Liver (tissue), 3 donors: ENCODE results near the gene C1orf21.

ENCODE experiments used
- GABPA ChIP-seq, 2 donors: IDR thresholded peaks in 1 of 2; conservative IDR thresholded peaks in 1 of 2; 2 replicates each; pipeline ENCODE4 v1.6.1; 2016; ENCODE audit warnings: antibody characterized with exemption in 2 of 2, mild to moderate bottlenecking in 1 of 2, moderate library complexity in 1 of 2
- TF ChIP-seq, protein P1 (sequence below): fragments of 150-350 bp; IDR thresholded peaks from 2 replicates; pipeline ENCODE4 v1.5.1; 2017; ENCODE audit warnings: improper control_type of control experiment, low read depth, low read length; ENCODE audit not compliant: missing input control
- TF ChIP-seq, protein P2 (sequence below): IDR thresholded peaks from 2 replicates; pipeline ENCODE4 v1.6.1; 2016; ENCODE audit warnings: antibody characterized with exemption
- donor health status: healthy.
- donor health status: healthy.

DNA sequence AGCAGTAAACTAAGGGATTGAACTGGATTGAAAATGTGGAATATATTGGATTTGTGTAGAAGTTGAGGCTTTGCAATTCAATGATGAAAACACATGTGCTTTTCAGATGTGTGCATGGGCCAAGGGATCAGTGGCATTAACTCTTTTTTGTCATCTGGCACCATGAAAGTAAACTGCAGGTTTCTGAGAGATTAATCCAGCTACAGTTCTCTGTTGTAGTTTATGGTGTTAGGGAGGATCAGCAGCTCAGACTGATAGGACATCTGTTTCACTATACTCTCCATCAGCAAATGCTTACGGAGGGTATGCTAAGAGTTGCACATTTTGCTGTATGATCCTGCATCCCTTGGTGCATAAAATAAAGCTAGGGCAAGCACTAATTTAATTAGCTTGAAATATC is 82.6 kb downstream of the C1orf21 start:
- TF ChIP-seq, protein P1, sequence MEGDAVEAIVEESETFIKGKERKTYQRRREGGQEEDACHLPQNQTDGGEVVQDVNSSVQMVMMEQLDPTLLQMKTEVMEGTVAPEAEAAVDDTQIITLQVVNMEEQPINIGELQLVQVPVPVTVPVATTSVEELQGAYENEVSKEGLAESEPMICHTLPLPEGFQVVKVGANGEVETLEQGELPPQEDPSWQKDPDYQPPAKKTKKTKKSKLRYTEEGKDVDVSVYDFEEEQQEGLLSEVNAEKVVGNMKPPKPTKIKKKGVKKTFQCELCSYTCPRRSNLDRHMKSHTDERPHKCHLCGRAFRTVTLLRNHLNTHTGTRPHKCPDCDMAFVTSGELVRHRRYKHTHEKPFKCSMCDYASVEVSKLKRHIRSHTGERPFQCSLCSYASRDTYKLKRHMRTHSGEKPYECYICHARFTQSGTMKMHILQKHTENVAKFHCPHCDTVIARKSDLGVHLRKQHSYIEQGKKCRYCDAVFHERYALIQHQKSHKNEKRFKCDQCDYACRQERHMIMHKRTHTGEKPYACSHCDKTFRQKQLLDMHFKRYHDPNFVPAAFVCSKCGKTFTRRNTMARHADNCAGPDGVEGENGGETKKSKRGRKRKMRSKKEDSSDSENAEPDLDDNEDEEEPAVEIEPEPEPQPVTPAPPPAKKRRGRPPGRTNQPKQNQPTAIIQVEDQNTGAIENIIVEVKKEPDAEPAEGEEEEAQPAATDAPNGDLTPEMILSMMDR = no peak
- TF ChIP-seq, protein P2, sequence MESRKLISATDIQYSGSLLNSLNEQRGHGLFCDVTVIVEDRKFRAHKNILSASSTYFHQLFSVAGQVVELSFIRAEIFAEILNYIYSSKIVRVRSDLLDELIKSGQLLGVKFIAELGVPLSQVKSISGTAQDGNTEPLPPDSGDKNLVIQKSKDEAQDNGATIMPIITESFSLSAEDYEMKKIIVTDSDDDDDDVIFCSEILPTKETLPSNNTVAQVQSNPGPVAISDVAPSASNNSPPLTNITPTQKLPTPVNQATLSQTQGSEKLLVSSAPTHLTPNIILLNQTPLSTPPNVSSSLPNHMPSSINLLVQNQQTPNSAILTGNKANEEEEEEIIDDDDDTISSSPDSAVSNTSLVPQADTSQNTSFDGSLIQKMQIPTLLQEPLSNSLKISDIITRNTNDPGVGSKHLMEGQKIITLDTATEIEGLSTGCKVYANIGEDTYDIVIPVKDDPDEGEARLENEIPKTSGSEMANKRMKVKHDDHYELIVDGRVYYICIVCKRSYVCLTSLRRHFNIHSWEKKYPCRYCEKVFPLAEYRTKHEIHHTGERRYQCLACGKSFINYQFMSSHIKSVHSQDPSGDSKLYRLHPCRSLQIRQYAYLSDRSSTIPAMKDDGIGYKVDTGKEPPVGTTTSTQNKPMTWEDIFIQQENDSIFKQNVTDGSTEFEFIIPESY = no peak
- no peak for TF ChIP-seq GABPA (IDR thresholded peaks at IDR 0.05 in 1 of 2, conservative IDR thresholded peaks at IDR 0.05 in 1 of 2)
